NB4 (cell line): ENCODE measurements around the gene UNK.

Experiments
- DNase-seq: peaks from one replicate; pipeline ENCODE4 v3.0.0; 2010; ENCODE audit warnings: low read depth
- H3K4me3 ChIP-seq: one replicate; pipeline ENCODE4 v1.5.1; 2011; ENCODE audit warnings: mild to moderate bottlenecking, low read depth, low read length, moderate library complexity
- CTCF ChIP-seq: IDR thresholded peaks from one replicate; pipeline ENCODE4 v1.5.1; 2012; ENCODE audit warnings: low read depth, low read length
- MAX ChIP-seq: IDR thresholded peaks from 2 replicates; pipeline ENCODE4 v1.6.1; 2011; ENCODE audit warnings: low read depth, low read length
- MYC ChIP-seq: IDR thresholded peaks from 2 replicates; pipeline ENCODE4 v1.6.1; 2011; ENCODE audit warnings: low read depth, low read length
- POLR2A ChIP-seq: IDR thresholded peaks from 2 replicates; pipeline ENCODE4 v1.6.1; 2011; ENCODE audit warnings: mild to moderate bottlenecking; ENCODE audit not compliant: insufficient read length; ENCODE audit errors: extremely low read depth

The UNK gene

GRCh38 chr17:75774991-75775668 is 9.5 kb upstream of the UNK start:
- TF ChIP-seq POLR2A (peak; percentile 15), MAX (no peak)
- no peak overlapping the region for H3K4me3 ChIP-seq
- DNase-seq = no peak

GRCh38 chr17:75776386-75777295 is 8.0 kb upstream of the UNK start:
- peak; percentile 74 for DNase-seq
- peak overlapping the region; percentile 93 for H3K4me3 ChIP-seq
- TF ChIP-seq CTCF (no peak), MAX (no peak), MYC (no peak), POLR2A (peak; percentile 10)

GRCh38 chr17:75777296-75777922 is 7.2 kb upstream of the UNK start:
- DNase-seq = no peak
- TF ChIP-seq POLR2A = no peak
- TF ChIP-seq CTCF = no peak
- no peak for TF ChIP-seq MYC
- H3K4me3 ChIP-seq = peak overlapping the region; percentile 93

GRCh38 chr17:75778066-75778860 is 6.3 kb upstream of the UNK start:
- peak overlapping the region; percentile 93 for H3K4me3 ChIP-seq
- DNase-seq = peak; percentile 32

- DNase-seq = no peak
- no peak for TF ChIP-seq MAX
- no peak for TF ChIP-seq POLR2A
- no peak for TF ChIP-seq MYC
- peak; percentile 48 for TF ChIP-seq CTCF
- peak overlapping the region; percentile 93 for H3K4me3 ChIP-seq
Observed at GRCh38 chr17:75778861-75779249, 5.8 kb upstream of the UNK start.

GRCh38 chr17:75779250-75779986 is 5.2 kb upstream of the UNK start:
- peak; percentile 99 for DNase-seq
- TF ChIP-seq CTCF (no peak), MAX (peak; percentile 22; the same call in 1 of the 2 replicates), MYC (0 out of 2 replicates have a peak, but pooled peaks have one; percentile 32), POLR2A (peak; percentile 100)
- H3K4me3 ChIP-seq = peak overlapping the region; percentile 93
